Measurements from ENCODE around the gene SEPTIN12. TPM values are rescaled to one million over a fixed set of nuclear protein-coding genes. Genes with fewer than 3 reads are reported as not detected.

SEPTIN12 gene
- total RNA-seq, 1 donor from 2014 or later = 0.42 TPM

DNA sequence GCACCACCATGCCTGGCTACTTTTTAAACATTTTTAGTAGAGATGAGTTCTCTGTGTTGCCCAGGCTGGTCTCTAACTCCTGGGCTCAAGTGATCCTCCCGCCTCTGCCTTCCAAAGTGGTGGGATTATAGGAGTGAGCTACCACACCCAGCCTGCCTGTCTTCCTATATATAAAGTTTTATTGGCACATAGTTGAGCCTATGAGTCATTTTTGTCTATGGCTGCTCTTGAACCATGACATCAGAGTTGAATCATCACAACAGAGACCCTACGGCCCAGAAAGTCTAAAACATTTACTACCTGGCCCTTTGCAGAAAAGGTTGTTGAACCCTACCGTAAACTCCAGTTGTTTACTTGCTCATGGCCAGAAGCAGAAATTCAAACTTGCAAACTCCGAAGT is 7.9 kb downstream of the SEPTIN12 start:
- no peak overlapping the region for H3K4me3 Mint-ChIP-seq
- DNase-seq (ENCODE audit: low spot score in 2 of 2, unreplicated experiment in 2 of 2) = no peak
- H3K27me3 Mint-ChIP-seq (ENCODE audit: low read depth) = no peaks in the 10 kb centered on the region
- TF ChIP-seq, protein P1, sequence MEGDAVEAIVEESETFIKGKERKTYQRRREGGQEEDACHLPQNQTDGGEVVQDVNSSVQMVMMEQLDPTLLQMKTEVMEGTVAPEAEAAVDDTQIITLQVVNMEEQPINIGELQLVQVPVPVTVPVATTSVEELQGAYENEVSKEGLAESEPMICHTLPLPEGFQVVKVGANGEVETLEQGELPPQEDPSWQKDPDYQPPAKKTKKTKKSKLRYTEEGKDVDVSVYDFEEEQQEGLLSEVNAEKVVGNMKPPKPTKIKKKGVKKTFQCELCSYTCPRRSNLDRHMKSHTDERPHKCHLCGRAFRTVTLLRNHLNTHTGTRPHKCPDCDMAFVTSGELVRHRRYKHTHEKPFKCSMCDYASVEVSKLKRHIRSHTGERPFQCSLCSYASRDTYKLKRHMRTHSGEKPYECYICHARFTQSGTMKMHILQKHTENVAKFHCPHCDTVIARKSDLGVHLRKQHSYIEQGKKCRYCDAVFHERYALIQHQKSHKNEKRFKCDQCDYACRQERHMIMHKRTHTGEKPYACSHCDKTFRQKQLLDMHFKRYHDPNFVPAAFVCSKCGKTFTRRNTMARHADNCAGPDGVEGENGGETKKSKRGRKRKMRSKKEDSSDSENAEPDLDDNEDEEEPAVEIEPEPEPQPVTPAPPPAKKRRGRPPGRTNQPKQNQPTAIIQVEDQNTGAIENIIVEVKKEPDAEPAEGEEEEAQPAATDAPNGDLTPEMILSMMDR (IDR thresholded peaks at IDR 0.05; ENCODE audit: unreplicated experiment) = no peak
- no peaks in the 10 kb centered on the region for H3K36me3 Mint-ChIP-seq
- H3K4me1 Mint-ChIP-seq = no peaks in the 10 kb centered on the region
- no peaks in the 10 kb centered on the region for H3K9me3 Mint-ChIP-seq
- H3K27ac Mint-ChIP-seq = no peak overlapping the region

DNA sequence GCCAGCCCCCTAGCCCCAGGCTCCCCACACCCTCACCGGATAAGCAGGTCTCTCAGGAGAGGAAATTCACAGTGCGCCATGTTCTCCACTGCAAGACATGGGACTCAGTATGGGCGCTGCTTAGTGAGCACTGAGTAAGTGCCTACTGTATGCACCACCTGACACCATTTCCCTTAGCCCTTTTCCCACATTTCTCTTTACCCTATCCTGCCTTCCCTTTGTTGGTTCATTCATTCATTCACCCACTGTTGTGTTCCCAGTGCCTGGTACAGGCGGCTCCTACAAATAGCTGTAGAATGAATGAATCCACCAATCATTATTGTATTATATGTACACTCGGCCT is 10.1 kb downstream of the SEPTIN12 start:
- TF ChIP-seq, protein P1 (IDR thresholded peaks at IDR 0.05; ENCODE audit: unreplicated experiment) = no peak
- no peak overlapping the region for H3K4me3 Mint-ChIP-seq
- no peaks in the 10 kb centered on the region for H3K9me3 Mint-ChIP-seq
- H3K4me1 Mint-ChIP-seq = no peaks in the 10 kb centered on the region
- DNase-seq (ENCODE audit: low spot score in 2 of 2, unreplicated experiment in 2 of 2) = no peak
- H3K36me3 Mint-ChIP-seq = no peaks in the 10 kb centered on the region
- H3K27me3 Mint-ChIP-seq (ENCODE audit: low read depth) = no peaks in the 10 kb centered on the region
- no peak overlapping the region for H3K27ac Mint-ChIP-seq

DNA sequence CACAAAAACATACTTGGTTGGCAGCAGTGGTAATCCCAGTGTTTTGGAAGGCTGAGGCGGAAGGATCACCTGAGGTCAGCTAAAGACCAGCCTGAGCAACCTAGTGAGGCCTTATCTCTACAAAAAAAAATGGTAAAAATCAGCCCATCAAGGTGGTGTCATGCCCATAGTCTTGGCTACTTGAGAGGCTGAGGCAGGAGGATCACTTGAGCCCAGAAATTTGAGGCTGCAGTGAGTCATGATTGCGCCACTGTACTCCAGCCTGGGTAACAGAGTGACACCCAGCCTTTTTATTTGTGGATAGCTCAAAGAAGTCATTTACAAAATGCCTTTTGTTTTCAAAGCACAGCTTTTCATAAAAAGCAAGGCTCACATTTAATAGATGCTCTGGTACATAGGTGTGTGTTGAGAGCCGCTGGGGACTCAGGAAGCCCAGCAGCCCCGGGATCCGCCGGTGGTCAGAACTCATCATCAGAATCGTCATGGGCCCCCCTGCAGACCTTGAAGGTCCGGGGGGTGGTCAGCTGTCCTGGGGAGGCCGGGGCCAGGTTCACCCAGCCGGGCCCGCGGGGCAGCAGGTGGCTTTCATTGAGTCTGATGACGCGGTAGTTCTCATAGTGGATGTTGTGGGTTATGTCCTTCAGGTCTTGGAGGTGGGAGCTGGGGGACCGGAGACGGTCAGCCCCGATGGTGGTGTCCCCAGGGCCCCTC is 10.7 kb downstream of the SEPTIN12 start:
- H3K9me3 Mint-ChIP-seq = no peaks in the 10 kb centered on the region
- H3K36me3 Mint-ChIP-seq = no peaks in the 10 kb centered on the region
- no peaks in the 10 kb centered on the region for H3K4me1 Mint-ChIP-seq
- no peak for DNase-seq (ENCODE audit: low spot score in 2 of 2, unreplicated experiment in 2 of 2)
- TF ChIP-seq, protein P1 (IDR thresholded peaks at IDR 0.05; ENCODE audit: unreplicated experiment) = no peak
- H3K27me3 Mint-ChIP-seq (ENCODE audit: low read depth) = no peaks in the 10 kb centered on the region
- H3K4me3 Mint-ChIP-seq = no peak overlapping the region
- H3K27ac Mint-ChIP-seq = no peak overlapping the region

DNA sequence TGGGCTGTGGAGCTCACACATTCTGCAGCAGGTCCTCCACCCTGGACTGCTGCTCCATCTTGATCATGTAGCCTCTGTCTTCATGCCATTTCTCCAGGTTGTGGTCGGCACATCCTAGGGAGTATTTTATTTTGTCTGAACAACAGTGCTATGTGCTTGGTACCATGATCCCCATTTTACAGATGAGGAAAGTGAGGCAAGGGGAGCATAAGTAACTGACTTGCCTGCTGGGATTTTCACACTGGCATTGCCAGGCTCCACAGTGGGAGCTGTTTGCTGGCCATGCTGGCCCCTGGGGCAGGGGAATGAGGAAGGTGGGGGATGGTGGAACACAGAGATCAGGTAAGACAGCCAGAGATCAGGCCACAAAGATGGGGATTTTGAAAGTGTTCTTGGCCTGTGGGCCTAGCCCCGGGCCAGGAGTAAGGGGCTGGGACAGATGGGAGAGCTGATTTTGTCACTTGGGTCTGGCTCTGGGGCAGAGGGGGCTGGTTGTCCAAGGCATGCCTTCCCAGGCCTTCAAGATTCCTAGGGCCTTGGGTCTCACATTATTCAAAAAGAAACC is 11.9 kb downstream of the SEPTIN12 start:
- Mint-ChIP-seq H3K4me1 (no peaks in the 10 kb centered on the region), H3K9me3 (no peaks in the 10 kb centered on the region), H3K27me3 (ENCODE audit: low read depth) (no peaks in the 10 kb centered on the region), H3K36me3 (no peaks in the 10 kb centered on the region), H3K27ac (no peak overlapping the region), H3K4me3 (no peak overlapping the region)
- TF ChIP-seq, protein P1 (IDR thresholded peaks at IDR 0.05; ENCODE audit: unreplicated experiment) = no peak
- DNase-seq (ENCODE audit: low spot score in 2 of 2, unreplicated experiment in 2 of 2) = no peak

DNA sequence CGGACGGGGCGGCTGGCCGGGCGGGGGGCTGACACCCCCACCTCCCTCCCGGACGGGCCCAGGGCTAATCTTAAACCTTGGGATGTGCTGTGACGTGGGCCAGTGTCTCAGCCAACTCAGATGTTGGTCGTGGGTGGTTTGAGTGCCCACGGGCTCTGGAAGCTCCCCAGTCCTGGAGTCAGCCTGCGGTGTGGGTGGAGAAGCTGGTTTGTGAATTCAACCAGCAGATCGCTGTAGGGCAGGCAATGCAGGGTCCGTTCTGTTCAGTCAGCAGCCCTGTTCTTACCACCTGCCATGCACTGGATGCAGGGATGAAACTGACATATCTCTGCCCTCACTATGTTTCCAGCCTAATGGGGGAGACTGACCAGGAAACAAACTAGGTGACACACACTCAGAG is 13.1 kb downstream of the SEPTIN12 start:
- H3K36me3 Mint-ChIP-seq = no peaks in the 10 kb centered on the region
- DNase-seq (ENCODE audit: low spot score in 2 of 2, unreplicated experiment in 2 of 2) = no peak
- H3K4me3 Mint-ChIP-seq = no peak overlapping the region
- H3K4me1 Mint-ChIP-seq = no peaks in the 10 kb centered on the region
- TF ChIP-seq, protein P1 (IDR thresholded peaks at IDR 0.05; ENCODE audit: unreplicated experiment) = no peak
- H3K27ac Mint-ChIP-seq = no peak overlapping the region
- H3K9me3 Mint-ChIP-seq = no peaks in the 10 kb centered on the region
- H3K27me3 Mint-ChIP-seq (ENCODE audit: low read depth) = no peaks in the 10 kb centered on the region

Data from mesothelial cell of epicardium (in vitro differentiated cells).